ENCODE data around the gene TBC1D12. TPM values are rescaled to one million over a fixed set of nuclear protein-coding genes. Genes with fewer than 3 reads are reported as not detected.
"Not testable (repeated sequence)": the region's sequence is repeated elsewhere in the genome, so short reads cannot be mapped to it uniquely, and the experiment has no call there.

Gene TBC1D12
- total and polyA plus RNA-seq, 7 donors, result 1.5 to 5.4 (median 5.0) TPM

GRCh38 chr10:94524146-94524545 is 121.8 kb downstream of the TBC1D12 start:
- TF ChIP-seq CTCF (IDR thresholded peaks at IDR 0.05), result no peak
- 87 to 99% (median 89%) methylated on average over 7 of the region's 7 CpGs for WGBS, 3 donors
- intact Hi-C loops (cut with DNase I), result no loop called here

GRCh38 chr10:94524711-94525110 is 122.4 kb downstream of the TBC1D12 start:
- Histone ChIP-seq H3K27me3 (ENCODE audit: insufficient read depth in 3 of 3, low read length in 2 of 3) (no peaks in the 10 kb centered on the region), H3K9me3 (no peaks in the 10 kb centered on the region), H3K4me1 (no peaks in the 10 kb centered on the region), H3K36me3 (ENCODE audit: insufficient read depth in 1 of 2, low read depth in 1 of 2) (peaks cover 0 to 26% of the 10 kb centered on the region in 2 donors), H3K27ac (no peak overlapping the region), H3K4me3 (no peak overlapping the region)
- no peak for DNase-seq
- WGBS, 3 donors, result 97 to 98% (median 98%) methylated on average over 5 of the region's 5 CpGs
- intact Hi-C loops (cut with DNase I), result no loop called here
- ATAC-seq, result no peak
- TF ChIP-seq CTCF (IDR thresholded peaks at IDR 0.05), result no peak

More at GRCh38 chr10:94524146-94524545, 121.8 kb downstream of the TBC1D12 start:
- Histone ChIP-seq H3K27ac (no peak overlapping the region), H3K36me3 (ENCODE audit: insufficient read depth in 1 of 2, low read depth in 1 of 2) (peaks cover 0 to 26% of the 10 kb centered on the region in 2 donors), H3K27me3 (ENCODE audit: insufficient read depth in 3 of 3, low read length in 2 of 3) (no peaks in the 10 kb centered on the region), H3K4me1 (no peaks in the 10 kb centered on the region), H3K9me3 (no peaks in the 10 kb centered on the region), H3K4me3 (no peak overlapping the region)
- DNase-seq (no peak), ATAC-seq (no peak)

- H3K4me1 ChIP-seq; ATAC-seq; DNase-seq; H3K27me3 ChIP-seq (ENCODE audit: insufficient read depth in 3 of 3, low read length in 2 of 3); H3K27ac ChIP-seq; intact Hi-C loops (cut with DNase I); H3K9me3 ChIP-seq; H3K4me3 ChIP-seq: not testable (repeated sequence)
- H3K36me3 ChIP-seq (ENCODE audit: insufficient read depth in 1 of 2, low read depth in 1 of 2), result peaks cover 0 to 45% of the 10 kb centered on the region in 2 donors
Measured at GRCh38 chr10:94531550-94531949, 129.2 kb downstream of the TBC1D12 start.

GRCh38 chr10:94533027-94533426 is 130.7 kb downstream of the TBC1D12 start:
- no peak for ATAC-seq
- intact Hi-C loops (cut with DNase I), result no loop called here
- Histone ChIP-seq H3K4me3 (no peak overlapping the region), H3K27ac (no peak overlapping the region), H3K4me1 (no peaks in the 10 kb centered on the region), H3K27me3 (ENCODE audit: insufficient read depth in 3 of 3, low read length in 2 of 3) (no peaks in the 10 kb centered on the region), H3K36me3 (ENCODE audit: insufficient read depth in 1 of 2, low read depth in 1 of 2) (peaks cover 0 to 45% of the 10 kb centered on the region in 2 donors), H3K9me3 (no peaks in the 10 kb centered on the region)
- no peak for DNase-seq
- 89 to 97% (median 93%) methylated on average over 1 of the region's 1 CpG for WGBS, 3 donors
- no peak for TF ChIP-seq CTCF (IDR thresholded peaks at IDR 0.05)

GRCh38 chr10:94542282-94542681 is 139.9 kb downstream of the TBC1D12 start:
- not testable (repeated sequence) for DNase-seq

More at GRCh38 chr10:94542282-94542681, 139.9 kb downstream of the TBC1D12 start:
- H3K4me1 ChIP-seq; H3K36me3 ChIP-seq (ENCODE audit: insufficient read depth in 1 of 2, low read depth in 1 of 2); ATAC-seq; H3K27me3 ChIP-seq (ENCODE audit: insufficient read depth in 3 of 3, low read length in 2 of 3); H3K27ac ChIP-seq; H3K9me3 ChIP-seq; intact Hi-C loops (cut with DNase I); H3K4me3 ChIP-seq: not testable (repeated sequence)
- WGBS, 3 donors, result 85 to 92% (median 89%) methylated on average over 2 of the region's 2 CpGs

Data from psoas muscle (tissue), 8 donors.